SK-N-MC (cell line): ENCODE data around the gene SLC2A2.

ENCODE experiments used
- DNase-seq: peaks from one replicate; pipeline ENCODE4 v3.0.0-alpha.2; 2011; ENCODE audit warnings: low read depth, low spot score
- H3K27ac ChIP-seq: fragments of 200-600 bp; sonication (generic); 2 replicates; pipeline ENCODE4 v1.5.1; 2016; ENCODE audit warnings: mixed run types
- H3K36me3 ChIP-seq: fragments of 200-600 bp; sonication (generic); 2 replicates; pipeline ENCODE4 v1.6.1; 2017; ENCODE audit warnings: antibody characterized with exemption, low read length, mixed read lengths; ENCODE audit not compliant: insufficient read depth
- H3K4me3 ChIP-seq: fragments of 200-600 bp; sonication (generic); 2 replicates; pipeline ENCODE4 v1.5.1; 2016
- H3K9ac ChIP-seq: fragments of 200-600 bp; sonication (generic); 2 replicates; pipeline ENCODE4 v1.8.0; 2017; ENCODE audit warnings: mixed run types, mixed read lengths; ENCODE audit not compliant: insufficient read length
- H3K9me3 ChIP-seq: fragments of 200-600 bp; sonication (generic); 2 replicates; pipeline ENCODE4 v1.6.1; 2017; ENCODE audit warnings: low read depth, mild to moderate bottlenecking, antibody characterized with exemption, low read length, moderate library complexity, mixed read lengths
- EZH2 ChIP-seq: fragments of 200-600 bp; sonication (generic); IDR thresholded peaks from one replicate; pipeline ENCODE4 v1.6.1; 2017; ENCODE audit warnings: antibody characterized with exemption
- FOXP2 ChIP-seq: optimal IDR thresholded peaks from 2 replicates; pipeline ENCODE3; 2011; ENCODE audit warnings: mild to moderate bottlenecking, moderate library complexity; ENCODE audit not compliant: insufficient read depth; ENCODE audit errors: extremely low read length, control extremely low read depth
- POLR2AphosphoS5 ChIP-seq: IDR thresholded peaks from 2 replicates; pipeline ENCODE4 v1.6.1; 2012; ENCODE audit warnings: mild to moderate bottlenecking, low read depth, low read length, borderline replicate concordance

The SLC2A2 gene

GRCh38 chr3:171058873-171059603 is 32.5 kb upstream of the SLC2A2 start:
- H3K4me3 ChIP-seq: no peak overlapping the region
- no peak overlapping the region for H3K27ac ChIP-seq
- H3K36me3 ChIP-seq: no peaks in the 10 kb centered on the region
- H3K9ac ChIP-seq: no peak overlapping the region
- H3K9me3 ChIP-seq: no peaks in the 10 kb centered on the region
- no peak for TF ChIP-seq FOXP2
- no peak for TF ChIP-seq EZH2
- no peak for TF ChIP-seq POLR2AphosphoS5
- DNase-seq: no peak

GRCh38 chr3:171058058-171058457 is 31.5 kb upstream of the SLC2A2 start:
- TF ChIP-seq FOXP2 (no peak), EZH2 (no peak), POLR2AphosphoS5 (no peak)
- H3K9me3 ChIP-seq: no peaks in the 10 kb centered on the region
- H3K4me3 ChIP-seq: no peak overlapping the region
- no peak for DNase-seq
- no peak overlapping the region for H3K9ac ChIP-seq
- H3K27ac ChIP-seq: no peak overlapping the region
- no peaks in the 10 kb centered on the region for H3K36me3 ChIP-seq

GRCh38 chr3:171057072-171057471 is 30.6 kb upstream of the SLC2A2 start:
- Histone ChIP-seq H3K36me3 (no peaks in the 10 kb centered on the region), H3K9ac (no peak overlapping the region), H3K4me3 (no peak overlapping the region), H3K9me3 (no peaks in the 10 kb centered on the region), H3K27ac (no peak overlapping the region)
- no peak for TF ChIP-seq POLR2AphosphoS5
- no peak for TF ChIP-seq EZH2
- TF ChIP-seq FOXP2: no peak
- no peak for DNase-seq

- H3K27ac ChIP-seq: no peak overlapping the region
- H3K36me3 ChIP-seq: no peaks in the 10 kb centered on the region
- no peak overlapping the region for H3K4me3 ChIP-seq
- no peak for DNase-seq
- TF ChIP-seq EZH2 (no peak), FOXP2 (no peak), POLR2AphosphoS5 (no peak)
- no peaks in the 10 kb centered on the region for H3K9me3 ChIP-seq
- no peak overlapping the region for H3K9ac ChIP-seq
Measured at GRCh38 chr3:171056528-171056927, 30.0 kb upstream of the SLC2A2 start.

GRCh38 chr3:171055336-171056178 is 29.0 kb upstream of the SLC2A2 start:
- DNase-seq: no peak
- no peak overlapping the region for H3K27ac ChIP-seq
- no peak for TF ChIP-seq FOXP2
- no peak for TF ChIP-seq POLR2AphosphoS5
- TF ChIP-seq EZH2: no peak
- H3K4me3 ChIP-seq: no peak overlapping the region
- H3K9ac ChIP-seq: no peak overlapping the region
- no peaks in the 10 kb centered on the region for H3K9me3 ChIP-seq
- no peaks in the 10 kb centered on the region for H3K36me3 ChIP-seq

- H3K4me3 ChIP-seq: no peak overlapping the region
- H3K9me3 ChIP-seq: no peaks in the 10 kb centered on the region
- H3K36me3 ChIP-seq: no peaks in the 10 kb centered on the region
- TF ChIP-seq EZH2 (no peak), FOXP2 (no peak), POLR2AphosphoS5 (no peak)
- H3K9ac ChIP-seq: no peak overlapping the region
- no peak overlapping the region for H3K27ac ChIP-seq
- no peak for DNase-seq
Measured at GRCh38 chr3:171054921-171055320, 28.4 kb upstream of the SLC2A2 start.

GRCh38 chr3:171054231-171054630 is 27.7 kb upstream of the SLC2A2 start:
- no peak for DNase-seq
- Histone ChIP-seq H3K27ac (no peak overlapping the region), H3K36me3 (no peaks in the 10 kb centered on the region), H3K9ac (no peak overlapping the region), H3K4me3 (no peak overlapping the region), H3K9me3 (no peaks in the 10 kb centered on the region)
- TF ChIP-seq POLR2AphosphoS5 (no peak), FOXP2 (no peak), EZH2 (no peak)

GRCh38 chr3:171049861-171050444 is 23.4 kb upstream of the SLC2A2 start:
- no peak for DNase-seq
- no peaks in the 10 kb centered on the region for H3K36me3 ChIP-seq

More at GRCh38 chr3:171049861-171050444, 23.4 kb upstream of the SLC2A2 start:
- TF ChIP-seq POLR2AphosphoS5: no peak
- TF ChIP-seq FOXP2: no peak
- TF ChIP-seq EZH2: no peak
- no peak overlapping the region for H3K27ac ChIP-seq
- H3K4me3 ChIP-seq: no peak overlapping the region
- no peak overlapping the region for H3K9ac ChIP-seq
- H3K9me3 ChIP-seq: no peaks in the 10 kb centered on the region
